Erythroblast (primary cell): Measurements from ENCODE around the gene ADAP1.

Source experiments
- GATA1 ChIP-seq: IDR thresholded peaks from 2 replicates; pipeline ENCODE4 v1.6.1; 2011; ENCODE audit warnings: low read depth, mild to moderate bottlenecking, control low read depth, low read length, moderate library complexity
- POLR2A ChIP-seq: IDR thresholded peaks from 2 replicates; pipeline ENCODE4 v1.6.1; 2011; ENCODE audit warnings: mild to moderate bottlenecking, low read length

- TF ChIP-seq POLR2A: no peak
- no peak for TF ChIP-seq GATA1
Observed at GRCh38 chr7:874031-874749, 80.3 kb downstream of the ADAP1 start.
